Liver (tissue), 9 donors: Measurements from ENCODE around the gene QSOX1. TPM values are rescaled to one million over a fixed set of nuclear protein-coding genes. Genes with fewer than 3 reads are reported as not detected.

Experiments used
- DNase-seq: peaks from one replicate; pipeline ENCODE4 v3.0.0-alpha.2; 2017; ENCODE audit warnings: low spot score
- H3K27ac ChIP-seq, 2 donors: one replicate each; pipeline ENCODE4 v1.7.0; 2013; ENCODE audit warnings: inconsistent platforms in 2 of 2, low read length in 2 of 2, control low read depth in 1 of 2, low read depth in 1 of 2, mild to moderate bottlenecking in 1 of 2
- H3K27me3 ChIP-seq, 4 donors: one replicate each; pipeline versions ENCODE4 v1.6.1 to v1.7.0; 2013; ENCODE audit warnings: low read length in 3 of 4, inconsistent platforms in 1 of 4, mild to moderate bottlenecking in 1 of 4, moderate library complexity in 1 of 4; ENCODE audit not compliant: control insufficient read depth in 4 of 4, insufficient read depth in 4 of 4
- H3K36me3 ChIP-seq, 4 donors: one replicate each; pipeline versions ENCODE4 v1.6.1 to v1.7.0; 2013; ENCODE audit warnings: low read length in 3 of 4, mild to moderate bottlenecking in 3 of 4, low read depth in 1 of 4, moderate library complexity in 1 of 4; ENCODE audit not compliant: control insufficient read depth in 4 of 4, insufficient read depth in 3 of 4
- H3K4me1 ChIP-seq, 4 donors: one replicate each; pipeline versions ENCODE4 v1.6.1 to v1.7.0; 2013; ENCODE audit warnings: low read length in 3 of 4, mild to moderate bottlenecking in 3 of 4, moderate library complexity in 1 of 4; ENCODE audit not compliant: control insufficient read depth in 4 of 4, insufficient read depth in 4 of 4
- H3K4me3 ChIP-seq, 3 donors: one replicate each; pipeline versions ENCODE4 v1.6.1 to v1.7.0; 2013; ENCODE audit warnings: low read length in 3 of 3, control low read depth in 1 of 3, low read depth in 1 of 3, mild to moderate bottlenecking in 1 of 3
- H3K9ac ChIP-seq, 2 donors: one replicate each; pipeline ENCODE4 v1.7.0; 2013; ENCODE audit warnings: low read length in 2 of 2, mild to moderate bottlenecking in 2 of 2, moderate library complexity in 2 of 2, control low read depth in 1 of 2, low read depth in 1 of 2
- H3K9me3 ChIP-seq, 4 donors: one replicate each; pipeline versions ENCODE4 v1.6.1 to v1.7.0; 2013; ENCODE audit warnings: low read length in 3 of 4; ENCODE audit not compliant: control insufficient read depth in 4 of 4
- EGR1 ChIP-seq, 2 donors: IDR thresholded peaks; 2 replicates each; pipeline ENCODE4 v1.6.1; 2016 to 2018; ENCODE audit warnings: antibody characterized with exemption in 2 of 2, low read depth in 2 of 2
- FOXA1 ChIP-seq: IDR thresholded peaks from 2 replicates; pipeline ENCODE4 v1.6.1; 2016; ENCODE audit warnings: antibody characterized with exemption
- FOXA2 ChIP-seq: IDR thresholded peaks from 2 replicates; pipeline ENCODE4 v1.6.1; 2016; ENCODE audit warnings: antibody characterized with exemption
- GABPA ChIP-seq, 2 donors: IDR thresholded peaks in 1 of 2; conservative IDR thresholded peaks in 1 of 2; 2 replicates each; pipeline ENCODE4 v1.6.1; 2016; ENCODE audit warnings: antibody characterized with exemption in 2 of 2, mild to moderate bottlenecking in 1 of 2, moderate library complexity in 1 of 2
- HNF4A ChIP-seq, 2 donors: conservative IDR thresholded peaks; 2 replicates each; pipeline ENCODE4 v1.6.1; 2016; ENCODE audit warnings: antibody characterized with exemption in 2 of 2, mild to moderate bottlenecking in 2 of 2
- HNF4G ChIP-seq: IDR thresholded peaks from 2 replicates; pipeline ENCODE4 v1.6.1; 2016; ENCODE audit warnings: antibody characterized with exemption
- JUND ChIP-seq, 2 donors: IDR thresholded peaks; 2 replicates each; pipeline ENCODE4 v1.6.1; 2016; ENCODE audit warnings: antibody characterized with exemption in 2 of 2
- RAD21 ChIP-seq, 2 donors: IDR thresholded peaks; 2 replicates each; pipeline ENCODE4 v1.6.1; 2016; ENCODE audit warnings: antibody characterized with exemption in 2 of 2, mild to moderate bottlenecking in 2 of 2
- RXRA ChIP-seq, 2 donors: IDR thresholded peaks; 2 replicates each; pipeline ENCODE4 v1.6.1; 2017 to 2018; ENCODE audit warnings: antibody characterized with exemption in 2 of 2, mild to moderate bottlenecking in 1 of 2
- SP1 ChIP-seq: IDR thresholded peaks from 2 replicates; pipeline ENCODE4 v1.6.1; 2018; ENCODE audit warnings: antibody characterized with exemption, mild to moderate bottlenecking
- TAF1 ChIP-seq: conservative IDR thresholded peaks from 2 replicates; pipeline ENCODE4 v1.6.1; 2016; ENCODE audit warnings: antibody characterized with exemption, mild to moderate bottlenecking
- YY1 ChIP-seq: IDR thresholded peaks from 2 replicates; pipeline ENCODE4 v1.6.1; 2016; ENCODE audit warnings: antibody characterized with exemption, mild to moderate bottlenecking
- WGBS: extraction: QIAGEN DNeasy Blood & Tissue Kit; methylation state at CpG from one replicate; pipeline ENCODE4 v1.1.7; 2013; 5-methylcytosine and 5-hydroxymethylcytosine counted together
- polyA plus RNA-seq, 2 donors: library from polyadenylated mRNA; stranded (reverse) in 1 of 2; unstranded in 1 of 2; fragments of 200-250 nt in 1 of 2; fragments of >200 nt in 1 of 2; fragmentation: Nextera tagmentation in 1 of 2; extraction: Ambion mirVana in 1 of 2; gene quantifications; one replicate each; pipeline versions ENCODE4 v1.2.1 to v1.2.3, GENCODE V29; 2013 to 2015
- total RNA-seq, 2 donors: library from RNA; depleted of rRNA; stranded (reverse); fragments of >200 nt; gene quantifications; one replicate each; pipeline ENCODE4 v1.2.3, GENCODE V29; 2014
- TF ChIP-seq, protein P1 (sequence below): IDR thresholded peaks from 2 replicates; pipeline ENCODE4 v1.6.1; 2016; ENCODE audit warnings: antibody characterized with exemption, mild to moderate bottlenecking
- TF ChIP-seq, protein P2 (sequence below): IDR thresholded peaks from 2 replicates; pipeline ENCODE4 v1.6.1; 2016; ENCODE audit warnings: antibody characterized with exemption
- TF ChIP-seq, protein P3 (sequence below): fragments of 150-350 bp; IDR thresholded peaks from 2 replicates; pipeline ENCODE4 v1.5.1; 2017; ENCODE audit warnings: improper control_type of control experiment, low read depth, low read length; ENCODE audit not compliant: missing input control
- donor health status: healthy.
- donor health status: healthy.
- donor health status: healthy.
- donor health status: healthy.
- donor health status: healthy.

Gene QSOX1
- total and polyA plus RNA-seq, 4 donors = 14.3 to 49.2 (median 38.1) TPM

DNA sequence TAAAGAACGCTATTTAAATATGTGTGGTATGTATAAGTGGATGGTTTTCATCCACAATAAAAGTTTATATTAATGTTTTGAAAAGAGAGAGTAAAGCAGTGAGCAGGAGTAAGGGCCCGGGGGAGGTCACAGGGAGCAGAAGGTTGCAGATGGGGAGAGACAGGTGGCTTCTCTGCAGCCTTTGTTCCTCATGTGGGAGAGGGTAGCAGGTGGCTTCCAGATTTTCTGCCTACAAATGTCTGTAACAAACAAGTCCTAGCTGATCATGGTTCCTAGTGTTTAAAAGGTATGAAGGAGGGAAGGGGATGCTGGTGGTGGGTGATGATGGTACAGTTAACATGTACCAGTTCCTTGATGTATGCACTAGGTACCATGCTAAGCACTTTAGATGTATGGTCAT, 18.8 kb downstream of the QSOX1 start:
- Histone ChIP-seq H3K4me3 (no peak overlapping the region), H3K4me1 (no peaks in the 10 kb centered on the region), H3K9me3 (no peaks in the 10 kb centered on the region), H3K36me3 (no peaks in the 10 kb centered on the region), H3K27me3 (peaks cover 0 to 5% (median 0%) of the 10 kb centered on the region in 4 donors), H3K9ac (no peak overlapping the region), H3K27ac (no peak overlapping the region)
- TF ChIP-seq, protein P1, sequence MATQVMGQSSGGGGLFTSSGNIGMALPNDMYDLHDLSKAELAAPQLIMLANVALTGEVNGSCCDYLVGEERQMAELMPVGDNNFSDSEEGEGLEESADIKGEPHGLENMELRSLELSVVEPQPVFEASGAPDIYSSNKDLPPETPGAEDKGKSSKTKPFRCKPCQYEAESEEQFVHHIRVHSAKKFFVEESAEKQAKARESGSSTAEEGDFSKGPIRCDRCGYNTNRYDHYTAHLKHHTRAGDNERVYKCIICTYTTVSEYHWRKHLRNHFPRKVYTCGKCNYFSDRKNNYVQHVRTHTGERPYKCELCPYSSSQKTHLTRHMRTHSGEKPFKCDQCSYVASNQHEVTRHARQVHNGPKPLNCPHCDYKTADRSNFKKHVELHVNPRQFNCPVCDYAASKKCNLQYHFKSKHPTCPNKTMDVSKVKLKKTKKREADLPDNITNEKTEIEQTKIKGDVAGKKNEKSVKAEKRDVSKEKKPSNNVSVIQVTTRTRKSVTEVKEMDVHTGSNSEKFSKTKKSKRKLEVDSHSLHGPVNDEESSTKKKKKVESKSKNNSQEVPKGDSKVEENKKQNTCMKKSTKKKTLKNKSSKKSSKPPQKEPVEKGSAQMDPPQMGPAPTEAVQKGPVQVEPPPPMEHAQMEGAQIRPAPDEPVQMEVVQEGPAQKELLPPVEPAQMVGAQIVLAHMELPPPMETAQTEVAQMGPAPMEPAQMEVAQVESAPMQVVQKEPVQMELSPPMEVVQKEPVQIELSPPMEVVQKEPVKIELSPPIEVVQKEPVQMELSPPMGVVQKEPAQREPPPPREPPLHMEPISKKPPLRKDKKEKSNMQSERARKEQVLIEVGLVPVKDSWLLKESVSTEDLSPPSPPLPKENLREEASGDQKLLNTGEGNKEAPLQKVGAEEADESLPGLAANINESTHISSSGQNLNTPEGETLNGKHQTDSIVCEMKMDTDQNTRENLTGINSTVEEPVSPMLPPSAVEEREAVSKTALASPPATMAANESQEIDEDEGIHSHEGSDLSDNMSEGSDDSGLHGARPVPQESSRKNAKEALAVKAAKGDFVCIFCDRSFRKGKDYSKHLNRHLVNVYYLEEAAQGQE = no peak
- TF ChIP-seq HNF4A (conservative IDR thresholded peaks at IDR 0.05) (no peak), HNF4G (no peak), RXRA (IDR thresholded peaks at IDR 0.05) (no peak), EGR1 (IDR thresholded peaks at IDR 0.05; ENCODE audit: low read depth in 2 of 2) (no peak), GABPA (IDR thresholded peaks at IDR 0.05 in 1 of 2, conservative IDR thresholded peaks at IDR 0.05 in 1 of 2) (no peak), RAD21 (IDR thresholded peaks at IDR 0.05) (no peak), YY1 (no peak), FOXA2 (no peak), JUND (IDR thresholded peaks at IDR 0.05) (no peak)
- no peak for DNase-seq
- WGBS = 94% methylated on average over 2 of the region's 2 CpGs

DNA sequence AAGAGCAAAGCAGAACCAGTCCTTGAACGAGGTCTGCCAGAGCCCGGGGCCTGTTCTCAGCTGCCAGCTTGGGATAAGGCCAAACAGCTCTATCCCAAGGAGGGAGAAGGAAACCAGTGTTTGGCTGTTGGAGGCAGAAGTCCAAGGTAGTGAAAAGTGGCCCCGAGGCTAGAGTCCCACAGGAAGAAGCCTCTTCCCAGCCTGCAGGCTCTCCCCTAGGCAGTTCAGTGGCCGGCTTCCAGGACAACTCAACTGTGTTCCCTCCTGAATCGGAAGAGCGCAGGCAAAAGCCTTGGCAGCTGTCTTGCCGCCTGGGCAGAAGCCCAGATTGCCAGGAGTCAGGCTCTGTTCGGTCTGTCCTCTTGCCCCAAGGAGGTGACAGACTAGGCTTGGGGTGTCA, 19.3 kb downstream of the QSOX1 start:
- no peak overlapping the region for H3K27ac ChIP-seq
- no peak for DNase-seq
- no peaks in the 10 kb centered on the region for H3K36me3 ChIP-seq
- no peaks in the 10 kb centered on the region for H3K4me1 ChIP-seq
- H3K9me3 ChIP-seq = no peaks in the 10 kb centered on the region
- no peak for TF ChIP-seq RAD21 (IDR thresholded peaks at IDR 0.05)
- TF ChIP-seq HNF4G = no peak
- TF ChIP-seq, protein P2, sequence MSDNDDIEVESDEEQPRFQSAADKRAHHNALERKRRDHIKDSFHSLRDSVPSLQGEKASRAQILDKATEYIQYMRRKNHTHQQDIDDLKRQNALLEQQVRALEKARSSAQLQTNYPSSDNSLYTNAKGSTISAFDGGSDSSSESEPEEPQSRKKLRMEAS = no peak
- TF ChIP-seq FOXA2 = no peak
- TF ChIP-seq FOXA1 = no peak
- no peak for TF ChIP-seq TAF1
- TF ChIP-seq, protein P3, sequence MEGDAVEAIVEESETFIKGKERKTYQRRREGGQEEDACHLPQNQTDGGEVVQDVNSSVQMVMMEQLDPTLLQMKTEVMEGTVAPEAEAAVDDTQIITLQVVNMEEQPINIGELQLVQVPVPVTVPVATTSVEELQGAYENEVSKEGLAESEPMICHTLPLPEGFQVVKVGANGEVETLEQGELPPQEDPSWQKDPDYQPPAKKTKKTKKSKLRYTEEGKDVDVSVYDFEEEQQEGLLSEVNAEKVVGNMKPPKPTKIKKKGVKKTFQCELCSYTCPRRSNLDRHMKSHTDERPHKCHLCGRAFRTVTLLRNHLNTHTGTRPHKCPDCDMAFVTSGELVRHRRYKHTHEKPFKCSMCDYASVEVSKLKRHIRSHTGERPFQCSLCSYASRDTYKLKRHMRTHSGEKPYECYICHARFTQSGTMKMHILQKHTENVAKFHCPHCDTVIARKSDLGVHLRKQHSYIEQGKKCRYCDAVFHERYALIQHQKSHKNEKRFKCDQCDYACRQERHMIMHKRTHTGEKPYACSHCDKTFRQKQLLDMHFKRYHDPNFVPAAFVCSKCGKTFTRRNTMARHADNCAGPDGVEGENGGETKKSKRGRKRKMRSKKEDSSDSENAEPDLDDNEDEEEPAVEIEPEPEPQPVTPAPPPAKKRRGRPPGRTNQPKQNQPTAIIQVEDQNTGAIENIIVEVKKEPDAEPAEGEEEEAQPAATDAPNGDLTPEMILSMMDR = no peak
- TF ChIP-seq SP1 = no peak
- no peak for TF ChIP-seq GABPA (IDR thresholded peaks at IDR 0.05 in 1 of 2, conservative IDR thresholded peaks at IDR 0.05 in 1 of 2)
- H3K4me3 ChIP-seq = no peak overlapping the region
- WGBS = 55% methylated on average over 8 of the region's 8 CpGs
- peaks cover 0 to 5% (median 0%) of the 10 kb centered on the region in 4 donors for H3K27me3 ChIP-seq
- no peak overlapping the region for H3K9ac ChIP-seq
